ENCODE measurements around the gene MVB12B.

The MVB12B gene

DNA sequence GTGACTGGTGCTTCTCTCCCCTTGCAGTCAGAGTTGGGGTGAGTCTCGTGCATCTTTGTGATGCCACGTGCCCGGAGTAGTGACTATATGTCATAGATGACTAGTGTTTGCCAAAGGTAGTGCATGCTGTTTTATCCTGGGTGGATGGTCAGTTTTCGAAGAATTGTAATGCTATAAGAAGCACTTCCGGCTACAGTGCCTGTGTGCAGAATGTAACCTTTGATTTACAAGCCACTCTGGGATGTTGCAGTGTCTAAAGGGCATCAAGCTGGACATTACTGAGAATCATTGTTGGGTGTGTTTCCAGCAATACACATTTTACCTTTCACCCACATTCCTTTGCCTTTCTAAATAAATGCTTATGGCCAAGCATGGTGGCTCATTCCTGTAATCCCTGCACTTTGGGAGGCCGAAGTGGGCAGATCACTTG is 16.7 kb downstream of the MVB12B start:
- no peak overlapping the region for H3K27ac ChIP-seq
- TF ChIP-seq, protein P1, sequence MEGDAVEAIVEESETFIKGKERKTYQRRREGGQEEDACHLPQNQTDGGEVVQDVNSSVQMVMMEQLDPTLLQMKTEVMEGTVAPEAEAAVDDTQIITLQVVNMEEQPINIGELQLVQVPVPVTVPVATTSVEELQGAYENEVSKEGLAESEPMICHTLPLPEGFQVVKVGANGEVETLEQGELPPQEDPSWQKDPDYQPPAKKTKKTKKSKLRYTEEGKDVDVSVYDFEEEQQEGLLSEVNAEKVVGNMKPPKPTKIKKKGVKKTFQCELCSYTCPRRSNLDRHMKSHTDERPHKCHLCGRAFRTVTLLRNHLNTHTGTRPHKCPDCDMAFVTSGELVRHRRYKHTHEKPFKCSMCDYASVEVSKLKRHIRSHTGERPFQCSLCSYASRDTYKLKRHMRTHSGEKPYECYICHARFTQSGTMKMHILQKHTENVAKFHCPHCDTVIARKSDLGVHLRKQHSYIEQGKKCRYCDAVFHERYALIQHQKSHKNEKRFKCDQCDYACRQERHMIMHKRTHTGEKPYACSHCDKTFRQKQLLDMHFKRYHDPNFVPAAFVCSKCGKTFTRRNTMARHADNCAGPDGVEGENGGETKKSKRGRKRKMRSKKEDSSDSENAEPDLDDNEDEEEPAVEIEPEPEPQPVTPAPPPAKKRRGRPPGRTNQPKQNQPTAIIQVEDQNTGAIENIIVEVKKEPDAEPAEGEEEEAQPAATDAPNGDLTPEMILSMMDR (conservative IDR thresholded peaks at IDR 0.05) = no peak

DNA sequence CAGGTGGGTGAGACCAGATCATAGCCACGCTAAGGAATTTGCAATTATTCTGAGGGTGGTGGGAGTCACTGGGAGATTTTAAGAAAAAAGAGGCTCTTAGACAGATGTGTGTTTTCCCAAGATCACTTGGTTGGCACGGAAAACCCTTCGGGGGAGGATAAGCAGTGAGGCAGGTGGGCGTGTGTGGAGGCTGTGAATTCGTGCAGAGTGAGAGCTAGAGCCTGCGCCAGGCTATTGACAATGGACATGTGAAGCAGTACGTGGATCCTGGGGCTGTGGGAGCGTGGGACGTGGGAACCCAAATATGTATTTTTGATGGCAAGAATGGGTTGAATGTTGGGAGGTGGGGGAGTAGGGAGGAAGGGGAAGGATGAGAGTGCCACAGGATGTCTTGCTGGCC is 19.4 kb downstream of the MVB12B start:
- TF ChIP-seq, protein P1 (conservative IDR thresholded peaks at IDR 0.05) = no peak
- no peak overlapping the region for H3K27ac ChIP-seq

DNA sequence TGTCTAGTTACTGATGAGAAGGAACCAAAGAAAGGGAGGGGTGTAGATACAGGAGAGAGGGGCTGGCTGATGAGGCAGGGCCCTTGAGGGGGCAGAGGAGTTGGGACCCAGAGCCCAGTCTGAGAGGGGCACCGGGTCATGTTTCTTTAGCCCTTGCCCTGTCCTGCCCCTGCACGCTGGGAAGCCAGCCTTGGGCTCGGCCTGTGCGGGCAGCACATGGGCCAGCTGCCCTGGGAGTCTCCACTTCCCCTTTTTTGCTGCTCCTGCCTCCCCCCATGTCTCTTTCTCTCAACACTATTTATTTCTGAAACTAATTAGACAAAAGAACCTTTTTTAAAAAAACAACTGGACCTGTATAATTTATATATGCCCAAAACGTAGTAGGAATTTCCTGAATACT is 20.5 kb downstream of the MVB12B start:
- TF ChIP-seq, protein P1 (conservative IDR thresholded peaks at IDR 0.05) = no peak
- no peak overlapping the region for H3K27ac ChIP-seq

DNA sequence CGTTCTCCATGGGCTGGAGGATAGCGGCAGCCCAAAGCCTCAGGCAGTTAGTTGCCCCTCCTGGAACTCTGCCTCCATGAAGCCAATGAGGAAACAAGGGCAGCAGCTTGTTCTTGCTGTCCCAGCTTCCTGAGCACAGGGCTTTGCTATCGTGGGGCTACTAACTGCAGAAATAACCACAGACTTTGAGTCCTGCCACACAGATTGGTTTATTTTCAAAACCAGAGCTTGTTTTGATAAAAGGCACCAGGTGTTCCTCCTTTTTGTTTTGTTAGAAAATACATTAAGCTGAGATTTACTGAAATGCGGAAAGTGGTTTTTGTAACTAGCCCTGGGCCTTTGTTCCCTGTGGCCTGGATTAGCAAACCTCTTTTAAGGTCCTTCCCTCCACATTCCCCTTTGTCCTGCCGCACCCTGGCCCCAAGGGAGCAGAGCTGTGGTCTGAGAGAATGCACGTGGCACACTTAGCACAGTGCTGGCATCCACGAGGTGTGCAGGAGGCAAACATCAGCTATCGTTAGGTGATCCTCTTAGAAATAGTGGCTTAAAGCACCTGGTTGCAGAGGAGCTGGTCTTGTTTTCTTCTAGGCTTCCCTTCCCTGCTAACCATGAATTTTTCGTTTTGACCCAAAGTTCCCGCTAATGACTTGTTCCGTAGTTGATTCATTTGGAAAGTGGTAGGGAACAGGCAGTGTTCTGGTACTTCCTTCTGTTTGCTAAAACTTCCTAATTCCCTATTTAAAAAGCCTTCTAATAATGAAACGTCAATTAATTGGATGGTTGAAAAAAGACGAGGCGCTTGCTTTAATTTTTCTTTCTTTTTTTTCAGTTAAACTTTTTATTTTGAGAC is 21.5 kb downstream of the MVB12B start:
- H3K27ac ChIP-seq = no peak overlapping the region

DNA sequence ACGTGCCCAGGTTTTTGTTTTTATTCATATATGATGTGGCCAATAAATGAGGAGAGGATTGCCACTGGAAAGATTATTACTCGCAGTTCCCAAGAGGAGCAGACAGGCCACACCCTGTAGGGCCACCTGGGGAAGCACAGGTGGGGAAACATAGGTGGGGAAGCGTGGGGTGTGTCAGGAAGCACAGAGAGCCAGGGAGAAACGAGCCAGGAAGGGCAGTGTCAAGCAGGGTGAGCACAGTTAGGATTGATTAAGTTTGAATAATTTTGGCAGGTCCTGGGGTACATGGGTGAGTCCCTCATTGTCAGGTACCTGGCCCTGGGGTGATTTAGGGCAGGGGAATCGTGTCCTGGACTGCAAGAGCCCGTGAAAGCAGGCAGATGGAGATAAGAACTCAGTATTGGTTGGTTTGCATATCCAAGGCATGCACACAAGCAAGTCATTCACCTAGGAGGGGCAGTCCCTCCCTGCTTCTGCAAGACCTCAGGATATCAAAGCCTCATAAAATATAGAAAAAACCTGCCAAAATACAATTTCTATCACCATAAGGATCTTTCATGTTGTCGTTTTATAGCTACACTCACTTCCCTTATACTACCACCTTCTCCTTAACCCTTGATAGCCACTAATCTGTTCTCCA is 22.4 kb downstream of the MVB12B start:
- no peak overlapping the region for H3K27ac ChIP-seq
- TF ChIP-seq, protein P1 (conservative IDR thresholded peaks at IDR 0.05) = no peak

More for the DNA sequence above, 21.5 kb downstream of the MVB12B start:
- TF ChIP-seq, protein P1 (conservative IDR thresholded peaks at IDR 0.05) = no peak

DNA sequence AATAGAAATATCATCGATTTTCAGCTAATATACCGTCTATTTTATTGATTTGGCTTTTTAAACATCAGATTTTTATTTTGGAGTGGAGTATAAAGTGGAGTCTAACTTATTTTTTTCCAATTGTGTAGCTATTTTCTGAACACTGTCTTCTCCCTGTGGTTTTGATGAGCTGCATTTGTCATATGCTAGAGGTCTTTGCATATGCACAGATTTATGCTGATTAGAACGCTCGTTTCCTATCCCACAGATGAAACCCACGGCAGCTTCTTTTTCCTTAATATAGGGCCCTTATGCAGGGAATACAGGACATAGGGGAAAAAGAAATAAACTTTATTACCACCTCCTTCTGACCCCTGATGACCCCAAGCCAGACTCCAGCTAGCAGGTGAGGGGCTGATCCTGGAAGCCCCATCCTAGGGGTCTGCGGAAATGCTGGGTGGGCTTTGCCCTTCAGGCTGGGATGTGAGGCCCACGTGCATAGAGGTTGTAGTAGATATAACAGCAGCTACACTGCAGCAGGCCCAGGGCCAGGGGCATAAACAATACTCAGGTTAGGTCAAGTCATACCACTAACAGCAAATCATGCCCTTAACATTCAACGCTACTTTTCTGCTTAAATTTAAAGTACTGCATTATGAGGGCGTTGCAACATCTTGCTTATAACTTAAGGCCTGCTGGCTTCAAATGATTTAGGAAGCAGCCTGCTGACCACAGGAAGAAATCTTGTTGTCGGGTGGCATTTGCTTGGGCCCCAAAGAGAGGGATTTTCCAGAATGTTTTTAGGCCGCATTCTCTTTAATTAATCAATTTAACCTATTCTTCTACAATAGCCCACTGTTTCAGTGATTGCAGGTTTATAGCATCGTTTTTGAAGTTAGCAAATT is 28.5 kb downstream of the MVB12B start:
- no peak overlapping the region for H3K27ac ChIP-seq
- TF ChIP-seq, protein P1 (conservative IDR thresholded peaks at IDR 0.05) = no peak

DNA sequence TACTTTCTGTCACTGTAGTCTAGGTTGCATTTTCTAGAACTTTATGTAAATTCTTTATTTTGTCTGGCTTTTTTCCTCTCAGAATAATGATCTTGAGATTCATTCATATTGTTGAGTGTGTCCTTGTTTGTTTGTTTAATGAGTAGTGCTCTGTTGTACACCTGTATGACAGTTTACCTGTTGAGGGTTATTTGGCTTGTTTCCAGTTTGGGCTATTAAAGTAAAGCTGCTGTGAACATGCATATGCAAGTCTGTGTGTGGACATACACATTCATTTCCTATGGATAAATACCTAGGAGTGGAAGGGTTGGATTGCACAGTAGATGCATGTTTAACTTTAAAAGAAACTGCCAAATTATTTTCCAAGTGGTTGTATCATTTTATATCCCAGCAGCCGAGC is 30.4 kb downstream of the MVB12B start:
- TF ChIP-seq, protein P1 (conservative IDR thresholded peaks at IDR 0.05) = no peak
- no peak overlapping the region for H3K27ac ChIP-seq
